Sigmoid colon (tissue), 4 donors: ENCODE results near the gene FLNC.

ENCODE experiments used
- EP300 ChIP-seq, 4 donors: sonication (generic); formaldehyde crosslinking; IDR thresholded peaks; one replicate each; pipeline ENCODE4 v1.6.1; 2017; ENCODE audit warnings: antibody characterized with exemption in 4 of 4
- POLR2A ChIP-seq, 2 donors: fragments of 450-650 bp; IDR thresholded peaks; one replicate each; pipeline ENCODE4 v1.6.1; 2016; ENCODE audit warnings: antibody characterized with exemption in 2 of 2, mild to moderate bottlenecking in 2 of 2, moderate library complexity in 2 of 2
- TF ChIP-seq, protein P1 (sequence below), 4 experiments: fragments of 450-650 bp in 3 of 4; fragments of 200-600 bp in 1 of 4; IDR thresholded peaks; one replicate each; pipeline ENCODE4 v1.5.1; 2016 to 2019; ENCODE audit warnings: antibody characterized with exemption in 4 of 4, mild to moderate bottlenecking in 3 of 4, moderate library complexity in 2 of 4

DNA sequence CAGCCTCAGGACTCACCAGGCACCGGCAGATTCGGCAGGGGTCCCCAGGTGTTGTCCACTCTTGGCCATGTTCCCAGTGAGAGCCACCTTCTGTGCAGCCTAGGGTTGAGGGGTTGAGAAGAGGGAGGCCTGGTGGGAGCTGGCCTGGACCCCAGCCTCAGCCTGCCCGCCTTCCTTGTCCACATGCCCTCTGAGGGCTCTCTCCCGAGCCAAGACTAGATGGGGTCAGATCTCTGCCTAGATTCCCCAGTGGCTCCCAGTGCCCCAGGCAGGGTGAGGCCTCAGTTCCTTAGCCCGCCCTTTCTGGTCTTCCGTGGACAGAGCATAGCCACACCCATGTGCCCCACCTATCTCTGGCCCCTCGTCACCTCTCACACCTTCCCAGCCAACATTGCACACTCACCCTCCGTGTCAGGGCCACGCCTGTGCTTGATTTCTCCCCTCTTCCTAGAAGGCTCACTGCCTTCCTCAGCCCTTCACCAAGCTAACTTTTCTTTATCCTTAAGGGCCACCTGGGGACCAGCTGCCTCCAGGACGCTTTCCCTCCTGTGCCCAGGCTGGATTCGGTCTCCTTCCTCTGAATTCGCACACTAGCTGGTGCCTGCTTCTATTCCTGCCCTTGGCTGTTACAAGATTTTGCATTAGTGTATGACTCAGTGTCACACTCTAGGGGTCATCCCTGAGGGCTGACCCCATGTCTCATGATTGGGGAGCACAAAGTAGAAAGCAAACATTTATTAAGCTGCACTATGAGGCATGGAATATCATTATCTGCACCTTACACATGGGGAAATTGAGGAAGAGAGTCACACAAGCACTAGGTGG lies 72.8 kb downstream of the FLNC start:
- TF ChIP-seq, protein P1, sequence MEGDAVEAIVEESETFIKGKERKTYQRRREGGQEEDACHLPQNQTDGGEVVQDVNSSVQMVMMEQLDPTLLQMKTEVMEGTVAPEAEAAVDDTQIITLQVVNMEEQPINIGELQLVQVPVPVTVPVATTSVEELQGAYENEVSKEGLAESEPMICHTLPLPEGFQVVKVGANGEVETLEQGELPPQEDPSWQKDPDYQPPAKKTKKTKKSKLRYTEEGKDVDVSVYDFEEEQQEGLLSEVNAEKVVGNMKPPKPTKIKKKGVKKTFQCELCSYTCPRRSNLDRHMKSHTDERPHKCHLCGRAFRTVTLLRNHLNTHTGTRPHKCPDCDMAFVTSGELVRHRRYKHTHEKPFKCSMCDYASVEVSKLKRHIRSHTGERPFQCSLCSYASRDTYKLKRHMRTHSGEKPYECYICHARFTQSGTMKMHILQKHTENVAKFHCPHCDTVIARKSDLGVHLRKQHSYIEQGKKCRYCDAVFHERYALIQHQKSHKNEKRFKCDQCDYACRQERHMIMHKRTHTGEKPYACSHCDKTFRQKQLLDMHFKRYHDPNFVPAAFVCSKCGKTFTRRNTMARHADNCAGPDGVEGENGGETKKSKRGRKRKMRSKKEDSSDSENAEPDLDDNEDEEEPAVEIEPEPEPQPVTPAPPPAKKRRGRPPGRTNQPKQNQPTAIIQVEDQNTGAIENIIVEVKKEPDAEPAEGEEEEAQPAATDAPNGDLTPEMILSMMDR (IDR thresholded peaks at IDR 0.05) = no peak
- TF ChIP-seq POLR2A (IDR thresholded peaks at IDR 0.05) (no peak), EP300 (IDR thresholded peaks at IDR 0.05) (no peak)
